Heart left ventricle (tissue), 13 donors: Measurements from ENCODE around the gene PLCH1.

Experiments
- CTCF ChIP-seq, 12 donors: fragments of 200-600 bp; sonication (generic) in 4 of 12; IDR thresholded peaks; one replicate each; pipeline versions ENCODE4 v1.5.0 to v1.8.0; 2018 to 2022; ENCODE audit warnings: antibody characterized with exemption in 12 of 12, mild to moderate bottlenecking in 5 of 12
- POLR2A ChIP-seq, 2 donors: fragments of 450-650 bp; IDR thresholded peaks; one replicate each; pipeline ENCODE4 v1.6.1; 2017; ENCODE audit warnings: antibody characterized with exemption in 2 of 2, mild to moderate bottlenecking in 2 of 2, moderate library complexity in 2 of 2
- donor health status: ischemic (EF 13 %, LVEDD 7.1; RV severe dilation, severe dysfunction).
- donor health status: DM: no; HTN: yes; CAD: no.
- donor health status: DM: no; HTN: no; CAD: no.
- donor health status: ischemic (EF 25% LVEDD 6.9; RV normal size, moderate dysfunction).
- donor health status: ischemic (EF 25% LVEDD 5.7; RV mildly dilated, moderate dysfunction).
- donor health status: ischemic (EF 35%, LVEDD 5.7; RV mildly dilated, moderate dysfunction).
- donor health status: nonischemic (EF 11% LVEDD 7.7; RV severe dilation, severe dysfunction).
- donor health status: DM: yes; HTN: yes; CAD: no.
- donor health status: PGD.
- donor health status: ischemic (EF 29% LVEDD 5.4; RV normal size, mild dysfunction).
- donor health status: nonischemic (EF 23%, LVEDD 6.1; RV moderate dilation, normal function).

- TF ChIP-seq CTCF (IDR thresholded peaks at IDR 0.05) (no peak), POLR2A (IDR thresholded peaks at IDR 0.05) (no peak)
Observed at GRCh38 chr3:155425396-155425795, 319.5 kb downstream of the PLCH1 start.
